IPS-15b (cell line): ENCODE data around the gene ENAH.

Source experiments
- H3K27me3 ChIP-seq: one replicate; pipeline ENCODE4 v1.6.1; 2013; ENCODE audit warnings: low read length; ENCODE audit not compliant: control insufficient read depth, insufficient read depth
- H3K36me3 ChIP-seq: one replicate; pipeline ENCODE4 v1.6.1; 2013; ENCODE audit warnings: low read length; ENCODE audit not compliant: control insufficient read depth, insufficient read depth
- H3K4me1 ChIP-seq: one replicate; pipeline ENCODE4 v1.6.1; 2013; ENCODE audit warnings: mild to moderate bottlenecking, low read length; ENCODE audit not compliant: control insufficient read depth, insufficient read depth
- H3K4me3 ChIP-seq: one replicate; pipeline ENCODE4 v1.5.1; 2013; ENCODE audit warnings: low read depth, low read length
- H3K9ac ChIP-seq: one replicate; pipeline ENCODE4 v1.6.1; 2013; ENCODE audit warnings: low read depth, mild to moderate bottlenecking, low read length
- H3K9me3 ChIP-seq: one replicate; pipeline ENCODE4 v1.6.1; 2013; ENCODE audit warnings: mild to moderate bottlenecking, low read length; ENCODE audit not compliant: control insufficient read depth, insufficient read depth

ENAH gene

DNA sequence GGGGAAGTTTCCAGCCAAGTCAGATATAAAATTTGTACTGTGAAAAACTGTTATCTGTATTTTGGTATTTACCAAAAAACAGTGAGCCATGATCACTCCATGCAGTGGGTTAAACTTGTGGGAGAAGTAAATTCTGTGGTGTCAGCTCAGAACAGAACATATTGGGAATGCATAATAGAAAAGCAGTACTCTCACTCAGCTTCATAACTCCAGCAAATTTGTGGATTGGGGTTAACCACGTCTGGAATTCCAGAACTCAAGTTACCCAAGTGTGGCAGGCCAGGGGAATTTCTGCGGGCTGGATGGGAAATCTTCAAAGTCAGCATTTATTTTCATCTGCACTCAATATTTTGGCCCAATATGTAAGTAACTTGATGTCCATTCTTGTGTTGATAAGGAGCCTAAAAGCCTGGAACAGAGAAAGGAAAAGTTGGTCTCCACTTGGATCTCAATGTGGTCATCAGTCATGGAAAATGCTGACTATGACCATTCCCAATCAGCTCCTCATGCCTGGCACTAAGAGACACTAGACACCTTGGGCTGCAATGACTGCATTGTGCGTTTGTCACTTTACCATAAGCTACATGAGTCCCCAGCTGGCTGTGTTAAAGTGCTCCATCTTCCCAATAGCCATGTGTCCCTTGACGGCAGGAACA lies 39.1 kb upstream of the ENAH start:
- Histone ChIP-seq H3K4me1 (no peaks in the 10 kb centered on the region), H3K27me3 (no peaks in the 10 kb centered on the region)

DNA sequence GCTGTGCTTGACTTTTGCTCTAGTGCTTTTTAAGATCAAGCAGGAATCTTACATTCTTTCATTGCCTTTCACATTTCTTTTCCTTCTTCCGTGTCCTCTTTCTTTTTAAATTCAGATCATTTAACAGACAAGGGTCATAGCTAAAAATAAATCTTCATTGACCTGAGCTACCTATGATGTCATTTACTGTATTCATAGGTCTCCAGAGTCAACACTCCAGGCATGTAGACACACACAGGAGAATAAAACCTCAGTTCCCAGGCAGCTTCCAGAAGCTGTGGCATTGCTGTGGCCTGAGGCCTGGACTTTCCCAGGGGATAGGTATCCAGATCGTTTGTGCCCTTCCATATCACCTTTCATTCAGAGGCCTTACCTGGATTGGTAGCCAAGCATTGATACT lies 38.5 kb upstream of the ENAH start:
- Histone ChIP-seq H3K36me3 (no peaks in the 10 kb centered on the region), H3K27me3 (no peaks in the 10 kb centered on the region), H3K9me3 (no peaks in the 10 kb centered on the region), H3K4me1 (no peaks in the 10 kb centered on the region), H3K9ac (no peak overlapping the region), H3K4me3 (no peak overlapping the region)

More for the DNA sequence above, 39.1 kb upstream of the ENAH start:
- Histone ChIP-seq H3K9ac (no peak overlapping the region), H3K4me3 (no peak overlapping the region), H3K9me3 (no peaks in the 10 kb centered on the region), H3K36me3 (no peaks in the 10 kb centered on the region)

DNA sequence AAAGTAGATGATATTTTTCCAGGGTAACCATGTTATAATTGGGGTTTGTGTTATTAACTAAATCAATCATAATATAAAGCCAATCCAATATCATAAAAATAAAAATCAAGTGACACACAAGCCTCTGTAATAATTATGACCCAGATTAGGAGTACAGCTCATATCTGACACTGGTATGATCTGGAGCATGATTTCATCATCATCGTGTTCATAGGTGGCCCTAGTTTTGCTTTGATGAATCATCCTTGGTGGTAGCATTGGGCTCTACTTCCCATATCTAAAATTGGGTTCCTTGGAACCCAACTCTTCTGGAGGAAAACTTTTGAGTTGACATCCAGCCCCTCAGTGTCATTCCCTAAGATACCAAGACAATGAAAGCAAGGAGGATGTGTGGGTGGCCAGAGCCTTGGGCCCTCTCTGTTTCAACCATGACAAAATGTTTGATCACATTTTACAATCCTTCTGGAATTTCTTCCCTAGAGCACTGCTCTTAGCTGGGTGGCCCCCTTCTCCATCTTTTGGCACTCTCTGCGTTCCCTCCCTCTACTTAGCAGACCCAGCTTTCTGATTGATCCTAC lies 37.0 kb upstream of the ENAH start:
- H3K4me1 ChIP-seq, result no peaks in the 10 kb centered on the region
- H3K4me3 ChIP-seq, result no peak overlapping the region
- no peaks in the 10 kb centered on the region for H3K27me3 ChIP-seq
- H3K36me3 ChIP-seq, result no peaks in the 10 kb centered on the region
- H3K9ac ChIP-seq, result no peak overlapping the region
- no peaks in the 10 kb centered on the region for H3K9me3 ChIP-seq

DNA sequence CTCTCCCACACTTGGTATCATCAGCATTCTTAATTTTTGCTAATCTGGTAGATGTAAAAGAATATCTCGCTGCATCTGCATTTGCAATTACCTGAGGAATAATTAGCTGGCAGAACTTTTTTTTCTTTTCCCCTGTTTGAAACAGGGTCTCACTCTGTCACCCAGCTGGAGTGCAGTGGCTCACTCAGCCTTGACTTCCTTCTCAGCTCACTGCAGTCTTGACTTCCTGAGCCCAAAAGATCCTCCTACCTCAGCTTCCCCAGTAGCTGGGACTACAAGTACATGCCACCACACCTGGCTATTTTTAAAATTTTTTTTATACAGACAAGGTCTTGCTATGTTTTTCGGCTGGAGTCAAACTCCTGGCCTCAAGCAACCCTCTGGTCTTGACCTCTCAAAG lies 35.4 kb upstream of the ENAH start:
- no peak overlapping the region for H3K4me3 ChIP-seq
- no peaks in the 10 kb centered on the region for H3K4me1 ChIP-seq
- H3K9me3 ChIP-seq, result no peaks in the 10 kb centered on the region
- no peaks in the 10 kb centered on the region for H3K27me3 ChIP-seq
- H3K9ac ChIP-seq, result no peak overlapping the region
- no peaks in the 10 kb centered on the region for H3K36me3 ChIP-seq

DNA sequence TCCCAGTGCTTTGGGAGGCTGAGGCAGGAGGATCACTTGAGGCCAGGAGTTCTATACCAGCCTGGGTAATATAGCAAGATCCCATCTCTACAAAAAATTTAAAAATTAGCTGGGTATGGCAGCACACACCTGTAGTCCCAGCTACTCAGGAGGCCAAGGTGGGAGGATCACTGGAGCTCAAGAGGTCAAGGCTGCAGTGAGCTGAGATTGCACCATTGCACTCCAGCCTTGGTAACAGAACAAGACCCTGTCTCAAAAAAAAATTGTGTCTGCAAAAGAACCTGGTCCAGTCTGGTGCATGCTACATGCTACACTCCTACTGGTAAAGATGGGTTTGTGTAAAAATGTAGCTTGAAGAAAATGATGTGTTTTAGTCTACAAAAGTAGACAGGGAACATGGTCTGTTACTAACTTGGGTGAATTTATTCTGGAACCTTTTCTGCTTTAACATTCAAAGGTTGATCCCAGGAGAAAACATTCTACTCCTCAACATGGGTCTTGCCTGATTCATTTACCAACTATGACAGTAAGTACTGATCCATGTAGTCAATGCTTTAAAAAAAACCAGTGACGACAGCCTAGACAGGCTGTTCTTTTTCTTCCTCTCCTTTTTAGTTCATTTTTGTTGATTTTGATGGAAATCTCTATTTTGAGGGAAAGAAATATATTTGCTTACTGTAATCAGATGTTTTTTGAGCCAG lies 32.7 kb upstream of the ENAH start:
- H3K36me3 ChIP-seq, result no peaks in the 10 kb centered on the region
- no peak overlapping the region for H3K4me3 ChIP-seq
- no peaks in the 10 kb centered on the region for H3K9me3 ChIP-seq
- H3K4me1 ChIP-seq, result no peaks in the 10 kb centered on the region
- H3K9ac ChIP-seq, result no peak overlapping the region
- no peaks in the 10 kb centered on the region for H3K27me3 ChIP-seq

DNA sequence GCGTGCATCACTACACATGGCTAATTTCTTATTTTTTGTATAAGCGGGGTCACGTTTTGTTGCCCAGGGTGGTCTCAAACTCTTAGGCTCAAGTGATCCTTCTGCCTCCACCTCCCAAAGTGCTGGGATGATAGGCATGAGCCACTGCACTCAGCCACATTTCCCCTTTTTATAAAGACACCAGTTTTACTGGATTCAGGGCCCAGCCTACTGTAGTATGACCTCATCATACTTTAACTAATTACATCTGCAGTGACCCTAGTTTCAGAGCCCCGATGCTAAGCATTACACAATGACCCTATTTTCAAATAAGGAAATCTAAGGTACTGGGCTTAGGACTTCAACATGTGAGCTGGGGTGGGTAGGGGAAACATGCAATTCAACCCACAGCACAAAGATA lies 31.8 kb upstream of the ENAH start:
- Histone ChIP-seq H3K9me3 (no peaks in the 10 kb centered on the region), H3K4me3 (no peak overlapping the region), H3K27me3 (no peaks in the 10 kb centered on the region), H3K36me3 (no peaks in the 10 kb centered on the region), H3K9ac (no peak overlapping the region), H3K4me1 (no peaks in the 10 kb centered on the region)

DNA sequence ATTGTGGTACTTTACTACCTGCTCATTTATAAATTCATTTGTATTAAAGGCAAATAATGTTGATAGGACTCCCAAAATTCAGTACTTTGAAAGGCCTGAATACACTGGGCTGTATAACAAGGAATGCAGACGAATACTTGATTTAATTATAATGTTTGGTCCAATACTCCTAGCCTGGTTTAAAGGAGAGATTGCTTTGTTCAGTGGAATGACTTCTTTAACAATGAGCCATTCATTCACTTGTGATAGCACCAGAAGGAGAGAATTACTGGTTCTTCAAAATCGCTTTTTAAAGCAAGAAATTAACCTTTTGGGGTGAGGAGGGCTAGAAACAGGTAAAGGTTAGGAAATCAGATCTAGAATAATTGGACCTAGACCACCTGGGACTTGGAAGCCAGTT lies 28.3 kb upstream of the ENAH start:
- H3K9ac ChIP-seq, result no peak overlapping the region
- H3K4me1 ChIP-seq, result peaks cover 4% of the 10 kb centered on the region
- peaks cover 3% of the 10 kb centered on the region for H3K27me3 ChIP-seq
- no peak overlapping the region for H3K4me3 ChIP-seq
- no peaks in the 10 kb centered on the region for H3K36me3 ChIP-seq
- H3K9me3 ChIP-seq, result no peaks in the 10 kb centered on the region

DNA sequence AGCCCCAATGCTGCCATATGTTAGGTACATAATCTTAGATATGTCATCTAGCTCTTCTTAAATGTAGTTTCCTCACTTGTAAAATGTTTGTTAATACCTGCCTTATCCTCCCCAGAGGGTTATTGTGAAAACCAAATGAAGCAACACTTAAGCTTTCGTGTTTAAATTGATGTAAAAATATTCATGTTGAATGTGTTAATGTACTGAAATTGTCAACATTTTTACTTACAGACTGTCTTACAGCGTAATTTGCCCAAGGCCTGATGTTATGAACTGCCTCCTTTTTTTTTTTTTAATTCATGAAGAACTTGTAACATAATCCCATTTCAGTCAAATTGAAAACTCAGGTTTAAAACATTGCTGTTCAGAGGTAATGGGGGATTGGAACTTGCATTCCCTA lies 25.6 kb upstream of the ENAH start:
- Histone ChIP-seq H3K4me1 (peaks cover 4% of the 10 kb centered on the region), H3K9me3 (no peaks in the 10 kb centered on the region), H3K9ac (no peak overlapping the region), H3K36me3 (no peaks in the 10 kb centered on the region), H3K27me3 (peaks cover 3% of the 10 kb centered on the region), H3K4me3 (no peak overlapping the region)

DNA sequence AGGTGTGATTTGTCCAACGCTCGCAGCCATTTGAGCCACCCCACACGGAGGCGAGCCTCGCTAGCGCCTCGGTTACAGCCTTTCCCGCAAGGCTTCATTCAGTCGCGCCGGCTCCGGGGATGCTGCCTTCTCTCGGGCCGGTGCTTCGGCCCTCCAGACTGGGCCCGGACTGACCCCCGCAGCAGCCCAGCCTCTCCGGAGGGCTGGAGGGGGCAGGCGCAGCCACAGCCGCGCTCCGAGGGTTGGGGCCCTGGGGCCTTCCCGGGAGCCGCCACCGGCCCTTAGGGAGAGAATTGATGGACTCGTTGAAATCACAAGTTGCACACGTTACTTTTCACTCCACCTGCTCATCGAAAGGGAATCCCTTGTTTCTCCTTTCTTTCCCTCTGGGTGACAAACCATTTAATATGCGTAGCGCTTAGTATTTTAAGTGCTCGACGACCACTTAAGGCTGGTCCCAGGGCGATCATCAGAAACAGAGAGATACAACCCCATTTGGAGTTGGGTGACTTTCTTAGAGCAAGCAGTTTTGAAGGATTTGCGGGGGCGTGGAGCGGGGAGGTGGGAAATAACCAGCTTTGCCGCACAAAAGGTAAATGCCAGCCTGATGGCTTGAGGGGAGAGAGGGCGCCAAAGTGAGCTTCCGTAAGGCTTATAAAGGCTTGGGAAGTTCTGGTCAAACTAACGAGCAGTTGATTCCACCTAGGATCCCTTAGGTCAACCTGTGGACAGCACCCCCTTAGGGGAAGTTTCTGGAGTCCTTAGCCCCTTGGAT lies 24.6 kb upstream of the ENAH start:
- no peaks in the 10 kb centered on the region for H3K9me3 ChIP-seq
- H3K4me1 ChIP-seq, result peaks cover 4% of the 10 kb centered on the region
- no peak overlapping the region for H3K9ac ChIP-seq
- H3K27me3 ChIP-seq, result peaks cover 3% of the 10 kb centered on the region
- H3K4me3 ChIP-seq, result peak overlapping the region; percentile 52
- H3K36me3 ChIP-seq, result no peaks in the 10 kb centered on the region

DNA sequence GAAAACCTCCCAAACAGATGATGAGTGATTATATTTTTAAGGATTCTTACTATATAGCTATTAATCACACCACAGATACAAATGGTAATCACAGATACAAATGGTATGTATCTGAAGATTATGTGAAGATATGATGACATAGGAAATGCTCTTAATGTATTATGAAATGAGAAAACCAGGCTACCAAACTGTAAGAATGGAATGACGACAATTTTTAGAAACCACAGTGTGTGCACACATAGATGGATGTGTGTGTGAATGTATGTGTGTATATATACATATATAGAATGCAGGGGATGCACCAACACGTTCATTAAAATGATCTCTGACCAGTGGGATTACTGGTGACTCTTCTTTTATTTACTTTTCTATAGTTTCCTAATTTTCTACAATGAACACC lies 21.5 kb upstream of the ENAH start:
- Histone ChIP-seq H3K36me3 (no peaks in the 10 kb centered on the region), H3K9ac (no peak overlapping the region), H3K4me3 (no peak overlapping the region), H3K27me3 (peaks cover 3% of the 10 kb centered on the region), H3K4me1 (peaks cover 4% of the 10 kb centered on the region), H3K9me3 (no peaks in the 10 kb centered on the region)

DNA sequence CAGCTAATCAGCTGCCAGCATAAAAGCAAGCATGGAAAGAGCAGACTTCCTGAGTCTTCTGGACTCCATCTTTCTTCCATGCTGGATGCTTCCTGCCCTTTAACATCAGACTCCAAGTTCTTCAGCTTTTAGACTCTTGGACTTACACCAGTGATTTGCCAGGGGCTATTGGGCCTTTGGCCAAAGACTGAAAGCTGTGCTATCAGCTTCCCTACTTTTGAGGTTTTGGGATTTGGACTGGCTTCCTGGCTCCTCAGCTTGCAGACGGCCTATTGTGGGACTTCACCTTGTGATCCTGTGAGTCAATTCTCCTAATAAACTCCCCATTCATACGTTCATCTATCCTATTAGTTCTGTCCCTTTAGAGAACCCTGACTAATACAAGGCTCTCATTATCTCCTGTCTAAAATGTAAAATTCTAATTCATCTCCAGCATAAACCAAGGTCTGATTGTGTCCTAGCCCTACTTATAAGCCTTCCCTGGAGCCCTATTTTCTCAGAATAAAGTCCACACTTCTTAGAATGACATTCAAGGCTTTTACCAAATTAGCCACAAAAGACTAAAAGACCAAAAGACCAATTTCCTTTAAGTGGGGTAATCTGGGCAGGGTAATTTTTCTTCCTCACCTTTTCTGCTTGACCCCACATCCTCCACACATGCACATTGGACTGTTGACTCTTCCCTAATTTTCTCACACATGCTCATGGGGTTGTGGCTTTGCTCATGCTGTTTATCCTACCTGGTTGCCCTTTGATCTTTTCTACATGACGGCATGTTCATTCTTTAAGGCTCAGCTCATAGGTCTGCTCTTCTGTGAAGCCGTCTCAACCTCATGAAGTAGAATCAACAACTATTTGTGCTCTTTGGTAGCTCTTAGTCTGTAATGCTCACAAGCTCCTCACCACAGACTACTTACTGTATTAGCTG lies 18.1 kb upstream of the ENAH start:
- Histone ChIP-seq H3K4me3 (no peak overlapping the region), H3K36me3 (no peaks in the 10 kb centered on the region), H3K9ac (no peak overlapping the region)

More for the DNA sequence above, 18.1 kb upstream of the ENAH start:
- no peaks in the 10 kb centered on the region for H3K27me3 ChIP-seq
- no peaks in the 10 kb centered on the region for H3K4me1 ChIP-seq
- H3K9me3 ChIP-seq, result no peaks in the 10 kb centered on the region
